NCI-H1092 (cell line): ENCODE results near the gene UBXN2A.
"Not testable (repeated sequence)": the region's sequence is repeated elsewhere in the genome, so short reads cannot be mapped to it uniquely, and the experiment has no call there.

Experiments used
- DNase-seq: peaks from one replicate; lab custom pipeline; 2025; lab: John Stamatoyannopoulos, UW

Gene UBXN2A

DNA sequence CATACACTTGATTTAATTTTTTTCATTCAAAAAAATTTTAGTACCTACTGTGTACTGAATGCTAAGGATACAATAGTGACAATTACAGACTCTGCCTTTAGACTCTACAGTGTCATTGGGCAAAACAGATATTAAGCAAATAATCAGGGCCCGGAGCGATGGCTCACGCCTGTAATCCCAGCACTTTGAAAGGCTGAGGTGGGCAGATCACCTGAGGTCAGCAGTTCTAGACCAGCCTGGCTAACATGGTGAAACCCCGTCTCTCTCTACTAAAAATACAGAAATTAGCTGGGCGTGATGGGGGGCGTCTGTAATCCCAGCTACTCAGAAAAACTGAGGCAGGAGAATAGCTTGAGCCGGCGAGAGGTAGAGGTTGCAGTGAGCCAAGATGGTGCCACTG, 1.4 kb downstream of the UBXN2A start:
- DNase-seq: no peak

DNA sequence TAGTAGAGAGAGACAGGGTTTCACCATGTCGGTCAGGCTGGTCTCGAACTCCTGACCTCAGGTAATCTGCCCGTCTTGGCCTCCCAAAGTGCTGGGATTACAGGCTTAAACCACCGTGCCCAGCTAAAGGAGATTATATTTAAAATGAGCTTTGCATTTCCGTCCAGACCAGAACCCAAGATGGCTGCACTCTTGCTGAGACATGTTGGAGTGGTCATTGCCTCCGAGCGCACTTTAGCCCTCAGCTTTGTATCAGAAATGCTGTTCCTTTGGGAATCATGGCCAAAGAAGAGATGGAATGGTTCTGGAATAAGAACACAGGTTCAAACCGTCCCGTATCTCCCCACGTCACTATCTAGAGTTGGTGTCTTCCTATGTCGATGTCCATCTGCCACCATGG, 3.4 kb downstream of the UBXN2A start:
- no peak for DNase-seq

DNA sequence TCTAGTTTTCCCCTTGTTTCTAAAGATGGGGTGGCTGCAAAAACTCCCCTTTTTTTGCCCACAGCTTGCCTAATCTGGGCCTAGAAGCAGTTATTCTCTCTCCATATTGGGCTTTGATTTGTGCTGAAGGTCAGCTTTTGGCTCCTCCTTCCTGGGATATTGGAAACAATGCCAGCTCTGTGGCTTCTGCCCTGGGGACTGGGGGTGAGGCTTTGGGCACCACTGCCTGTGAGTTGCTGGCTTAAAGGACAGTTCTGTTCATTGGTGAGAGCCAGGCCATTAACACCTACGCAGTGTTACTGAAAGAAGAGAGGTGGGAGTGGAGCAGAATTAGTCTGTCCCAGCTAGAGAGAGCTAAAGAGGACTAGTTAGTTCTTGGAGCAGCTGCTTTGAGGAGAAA, 4.3 kb downstream of the UBXN2A start:
- DNase-seq: no peak

DNA sequence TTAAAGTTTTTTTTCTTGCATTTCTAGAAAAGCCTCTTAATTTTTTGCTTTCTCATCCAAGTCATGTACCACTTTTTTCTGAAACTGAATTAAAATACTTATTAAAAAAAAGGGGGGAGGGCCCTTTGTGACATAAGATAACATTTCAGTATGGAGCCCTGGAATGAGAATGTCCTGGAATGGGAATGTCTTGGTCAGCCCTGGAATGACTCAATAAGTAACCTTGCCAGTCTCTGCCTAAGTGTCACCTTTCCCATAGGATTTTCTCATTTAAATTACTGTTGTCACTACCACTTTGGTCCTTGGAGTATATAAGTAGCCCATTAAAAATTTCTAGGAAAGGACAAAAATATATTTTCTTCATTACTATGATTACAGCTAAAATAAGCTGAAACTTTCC, 4.7 kb downstream of the UBXN2A start:
- DNase-seq: no peak

GRCh38 chr2:23947350-23947749, 7.1 kb downstream of the UBXN2A start:
- DNase-seq: no peak

- DNase-seq: not testable (repeated sequence)
Measured at GRCh38 chr2:23952558-23952957, 12.3 kb downstream of the UBXN2A start.

DNA sequence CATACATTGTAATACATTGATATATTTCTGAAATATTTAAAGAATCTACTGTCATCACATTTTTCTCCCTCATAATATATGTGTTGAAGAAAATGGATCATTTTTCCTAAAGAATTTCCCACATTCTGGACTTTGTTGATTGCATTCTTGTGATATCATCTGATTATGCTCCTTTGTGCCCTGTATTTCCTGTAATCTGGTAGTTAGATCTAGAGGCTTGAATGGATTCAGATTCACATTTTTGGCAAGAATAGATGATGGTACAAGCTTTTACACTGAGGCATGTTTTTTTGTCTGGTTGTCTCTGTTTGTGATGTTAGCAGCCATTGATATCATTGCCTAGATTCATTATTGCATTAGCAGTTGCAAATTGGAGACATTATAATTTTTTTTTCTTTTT, 13.4 kb downstream of the UBXN2A start:
- no peak for DNase-seq

DNA sequence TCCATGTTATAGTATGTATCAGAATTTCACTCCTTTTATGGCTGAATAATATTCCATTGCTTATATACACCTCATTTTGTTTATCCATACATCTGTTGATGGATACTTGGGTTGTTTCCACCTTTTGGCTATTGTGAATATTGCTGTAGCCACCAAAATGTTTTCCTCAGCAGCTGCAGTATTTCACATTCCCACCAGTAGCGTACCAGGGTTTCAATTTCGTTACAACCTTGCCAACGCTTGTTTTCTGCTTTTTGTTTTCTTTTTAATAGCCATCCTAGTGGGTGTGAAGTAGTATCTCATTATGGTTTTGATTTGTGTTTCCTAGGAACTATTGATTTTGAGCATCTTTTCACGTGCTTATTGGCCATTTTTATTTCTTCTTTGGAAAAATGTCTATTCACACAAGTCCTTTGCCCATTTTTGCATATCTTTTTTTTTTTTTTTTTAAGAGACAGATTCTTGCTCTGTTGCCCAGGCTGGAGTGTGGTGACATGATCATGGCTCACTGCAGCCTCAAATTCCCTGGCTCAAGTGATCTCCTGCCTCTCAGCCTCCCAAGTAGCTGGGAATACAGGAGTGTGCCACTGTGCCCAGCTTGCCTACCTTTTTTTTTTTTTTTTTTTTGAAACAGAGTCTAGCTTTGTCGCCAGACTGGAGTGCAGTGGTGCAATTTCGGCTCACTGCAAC, 14.2 kb downstream of the UBXN2A start:
- no peak for DNase-seq

- DNase-seq: no peak
Measured at GRCh38 chr2:23967846-23968245, 27.6 kb downstream of the UBXN2A start.

GRCh38 chr2:23976883-23977282, 36.6 kb downstream of the UBXN2A start:
- DNase-seq: no peak

DNA sequence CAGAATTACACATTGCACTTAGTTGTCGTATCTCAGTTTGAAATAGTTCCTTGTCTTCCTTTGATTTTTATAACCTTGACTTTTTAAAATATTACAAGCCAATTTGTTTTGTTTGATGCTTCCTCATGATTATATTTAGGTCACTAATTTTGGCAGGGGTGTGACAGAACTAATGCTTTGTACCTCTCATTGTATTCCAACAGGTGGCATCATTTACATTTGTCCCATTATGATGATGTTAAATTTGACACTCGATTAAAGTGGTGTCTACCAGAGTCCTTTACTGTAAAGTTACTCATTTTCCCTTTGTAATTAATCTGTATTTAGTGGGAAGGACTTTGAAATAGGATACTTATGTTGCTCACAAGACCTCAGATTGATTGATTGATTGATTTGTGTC, 48.1 kb downstream of the UBXN2A start:
- DNase-seq: no peak

GRCh38 chr2:23992931-23993330, 52.7 kb downstream of the UBXN2A start:
- no peak for DNase-seq

- DNase-seq: no peak
Measured at GRCh38 chr2:23993736-23994269, 53.5 kb downstream of the UBXN2A start.

GRCh38 chr2:23994567-23994966, 54.3 kb downstream of the UBXN2A start:
- DNase-seq: no peak

DNA sequence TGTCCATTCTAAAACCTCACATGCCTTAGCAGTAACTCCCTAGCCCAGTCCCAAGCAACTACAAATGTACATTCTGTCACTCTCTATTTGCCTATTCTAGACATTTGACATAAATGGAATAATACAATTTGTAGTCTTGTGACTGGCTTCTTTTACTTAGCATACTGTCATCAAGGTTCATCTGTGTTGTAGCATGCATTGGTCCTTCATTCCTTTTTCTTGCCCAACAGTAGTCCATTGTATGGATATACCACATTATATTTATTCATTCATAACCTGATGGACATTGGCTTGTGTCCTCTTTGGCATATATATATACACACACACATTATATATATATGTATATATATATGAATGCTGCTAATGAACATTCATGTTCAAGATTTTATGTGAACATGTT, 67.4 kb downstream of the UBXN2A start:
- DNase-seq: no peak

DNA sequence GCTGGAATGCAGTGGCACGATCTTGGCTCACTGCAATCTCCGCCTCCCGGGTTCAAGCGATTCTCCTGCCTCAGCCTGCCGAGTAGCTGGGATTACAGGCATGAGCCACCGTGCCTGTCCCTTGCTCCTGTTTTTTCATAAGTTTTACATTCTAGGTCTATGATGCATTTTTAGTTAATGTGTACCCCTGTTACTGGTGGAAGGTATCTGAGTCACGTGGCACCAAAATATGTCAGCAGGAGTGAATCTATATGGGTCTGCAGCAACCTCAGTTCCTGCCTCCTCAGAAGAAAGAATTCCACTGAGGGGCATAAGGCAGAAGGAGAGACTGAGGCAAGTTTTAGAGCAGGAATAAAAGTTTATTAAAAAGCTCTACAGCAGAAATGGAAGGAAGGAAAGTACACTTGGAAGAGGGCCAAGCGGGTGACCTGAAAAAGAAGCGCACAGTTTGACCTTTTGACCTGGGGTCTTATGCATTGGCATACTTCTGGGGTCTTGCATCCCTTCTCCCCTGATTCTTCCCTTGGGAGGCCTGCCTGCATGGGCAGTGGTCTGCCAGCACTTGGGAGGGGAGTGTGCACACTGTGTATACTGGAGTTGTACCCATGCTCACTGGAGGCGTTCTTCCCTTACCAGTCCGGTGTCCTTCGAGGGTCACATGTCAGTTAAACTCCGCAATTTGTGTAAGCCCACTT, 68.6 kb downstream of the UBXN2A start:
- no peak for DNase-seq

- DNase-seq: no peak
Measured at GRCh38 chr2:24009367-24009679, 69.1 kb downstream of the UBXN2A start.

GRCh38 chr2:24009680-24010476, 69.6 kb downstream of the UBXN2A start, which contains the start of gene MFSD2B:
Gene MFSD2B, plus strand, starts transcription at chr2:24010085. Its CDS starts 12 bp downstream, at chr2:24010097.
- no peak for DNase-seq

- DNase-seq: no peak
Measured at GRCh38 chr2:24010477-24011249, 70.4 kb downstream of the UBXN2A start.

DNA sequence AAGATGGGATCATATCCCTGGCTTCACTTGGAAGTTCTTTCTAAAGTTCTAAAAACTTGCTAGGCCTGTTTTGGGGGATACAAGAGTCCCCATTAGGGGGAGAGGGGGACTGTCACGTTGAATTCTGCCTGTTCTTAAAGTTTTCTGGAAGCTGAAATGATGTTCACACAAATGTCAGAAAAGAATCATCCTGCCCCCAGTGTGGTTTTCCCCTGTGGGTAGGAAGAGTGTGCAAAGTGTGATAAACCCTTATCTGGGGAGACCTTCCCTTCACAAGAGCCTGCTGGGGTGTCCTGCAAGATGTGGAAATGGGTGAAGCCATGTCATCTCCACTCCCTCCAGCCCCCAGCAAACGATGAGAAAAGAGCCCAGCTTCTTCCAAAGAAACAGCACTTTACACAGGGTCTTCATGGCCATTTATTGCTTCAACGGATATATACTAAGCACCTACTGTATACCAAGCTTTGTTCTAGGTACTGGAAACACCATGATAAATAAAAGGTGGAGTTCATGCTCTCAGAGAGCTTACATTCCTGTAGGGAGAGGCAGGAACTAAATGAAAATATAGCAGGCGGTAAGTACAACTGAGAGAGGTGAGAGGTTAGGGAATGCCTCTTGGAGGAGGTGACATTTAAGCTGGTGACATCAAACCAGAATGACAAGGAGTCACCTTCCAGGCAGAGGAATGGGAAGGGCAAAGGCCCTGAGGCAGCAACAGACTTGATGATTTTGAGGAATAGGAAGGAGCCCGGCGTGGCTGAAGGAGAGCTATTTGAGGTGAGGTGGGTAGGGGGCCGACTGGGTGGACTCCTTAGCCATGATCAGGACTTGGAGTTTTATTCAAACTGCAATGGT, 71.2 kb downstream of the UBXN2A start:
- no peak for DNase-seq

GRCh38 chr2:24012521-24013188, 72.4 kb downstream of the UBXN2A start:
- DNase-seq: no peak
